T-helper 1 cell treated with Interleukin-12 subunit alpha and Interleukin-12 subunit beta and Interleukin-4 antibody, amounts not matched to agents 30 μg/mL and 1 μg/mL, for 36 hours (primary cell): ENCODE measurements around the gene MT1M.
A peak's percentile ranks its signal among the peaks of the same experiment; 100 is the strongest.
"Not testable (repeated sequence)": the region's sequence is repeated elsewhere in the genome, so short reads cannot be mapped to it uniquely, and the experiment has no call there.

Experiments used
- H3K27ac Mint-ChIP-seq: one replicate; pipeline ENCODE4 v1.8.0; 2021; ENCODE audit warnings: mild to moderate bottlenecking, mixed read lengths
- H3K27me3 Mint-ChIP-seq: one replicate; pipeline ENCODE4 v1.8.0; 2021; ENCODE audit warnings: low read depth, mixed read lengths
- H3K36me3 Mint-ChIP-seq: one replicate; pipeline ENCODE4 v1.8.0; 2021; ENCODE audit warnings: low read depth, mixed read lengths
- H3K4me1 Mint-ChIP-seq: one replicate; pipeline ENCODE4 v1.8.0; 2021; ENCODE audit warnings: low read depth, mixed read lengths
- H3K4me3 Mint-ChIP-seq: one replicate; pipeline ENCODE4 v1.8.0; 2021; ENCODE audit warnings: mild to moderate bottlenecking, moderate library complexity, mixed read lengths
- H3K9me3 Mint-ChIP-seq: one replicate; pipeline ENCODE4 v1.8.0; 2021; ENCODE audit warnings: mixed read lengths

Gene MT1M

DNA sequence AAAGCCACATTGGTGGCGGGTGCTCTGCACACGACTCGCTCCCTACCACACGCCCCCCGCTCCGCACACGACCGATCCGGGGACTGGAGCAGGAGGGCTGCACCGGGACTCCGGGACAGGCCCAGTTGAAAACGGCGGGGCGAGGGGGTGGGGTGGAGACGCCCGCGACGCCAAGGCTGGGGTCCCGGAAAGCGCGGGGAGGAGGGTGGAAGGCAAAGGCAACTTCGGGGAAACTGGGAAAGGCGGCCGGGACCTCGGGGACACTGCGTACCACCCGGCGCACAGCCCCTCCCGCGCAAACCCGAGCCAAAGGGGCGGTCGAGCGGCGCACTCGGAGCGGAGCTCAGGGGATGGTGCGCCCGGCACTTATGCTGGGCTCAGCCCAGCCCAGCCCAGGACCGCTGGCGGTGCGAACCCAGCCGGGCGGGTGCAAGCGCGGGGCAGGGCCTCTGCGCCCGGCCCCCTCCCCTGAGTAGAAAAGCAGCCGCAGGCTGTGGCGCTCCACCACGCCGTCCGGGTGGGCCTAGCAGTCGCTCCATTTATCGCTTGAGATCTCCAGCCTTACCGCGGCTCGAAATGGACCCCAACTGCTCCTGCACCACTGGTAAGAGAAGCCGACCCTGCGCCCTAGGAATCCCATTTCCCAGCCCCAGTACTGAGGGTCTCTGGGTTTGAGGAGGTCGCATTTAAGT, at the start of gene MT1M:
Gene MT1M, plus strand, starts transcription at position 504 of the 692 bp plus-strand sequence. Its CDS starts 73 bp downstream, at position 577.
- H3K36me3 Mint-ChIP-seq: peaks cover 6% of the 10 kb centered on the region
- no peaks in the 10 kb centered on the region for H3K9me3 Mint-ChIP-seq
- no peak within 1 kb of the TSS for H3K27ac Mint-ChIP-seq
- H3K27me3 Mint-ChIP-seq: peaks cover 81% of the 10 kb centered on the region
- peaks cover 20% of the 10 kb centered on the region for H3K4me1 Mint-ChIP-seq
- H3K4me3 Mint-ChIP-seq: peak within 1 kb of the TSS; percentile 65

DNA sequence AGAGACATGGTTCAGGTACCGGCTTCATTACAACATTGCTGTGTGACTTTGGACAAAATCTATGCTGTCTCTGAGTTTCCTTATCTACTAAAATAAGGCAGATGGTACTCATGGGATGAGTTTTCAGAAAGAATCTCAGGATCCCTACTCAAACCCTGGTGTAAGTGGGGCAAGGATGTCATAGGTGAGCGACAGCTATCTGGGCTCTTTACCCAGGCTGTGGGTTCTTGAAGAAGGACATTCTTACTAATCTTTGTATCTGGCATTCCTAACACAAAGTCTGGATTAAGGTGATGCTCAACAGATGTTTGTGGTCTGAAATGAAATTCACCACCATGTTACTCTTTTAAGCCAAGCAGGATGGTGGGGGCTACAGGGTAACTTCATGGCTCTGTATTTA, 49.5 kb upstream of the MT1M start:
- H3K27ac Mint-ChIP-seq, H3K9me3 Mint-ChIP-seq, H3K36me3 Mint-ChIP-seq, H3K4me3 Mint-ChIP-seq, H3K4me1 Mint-ChIP-seq: not testable (repeated sequence)
- H3K27me3 Mint-ChIP-seq: peaks cover 48% of the 10 kb centered on the region

DNA sequence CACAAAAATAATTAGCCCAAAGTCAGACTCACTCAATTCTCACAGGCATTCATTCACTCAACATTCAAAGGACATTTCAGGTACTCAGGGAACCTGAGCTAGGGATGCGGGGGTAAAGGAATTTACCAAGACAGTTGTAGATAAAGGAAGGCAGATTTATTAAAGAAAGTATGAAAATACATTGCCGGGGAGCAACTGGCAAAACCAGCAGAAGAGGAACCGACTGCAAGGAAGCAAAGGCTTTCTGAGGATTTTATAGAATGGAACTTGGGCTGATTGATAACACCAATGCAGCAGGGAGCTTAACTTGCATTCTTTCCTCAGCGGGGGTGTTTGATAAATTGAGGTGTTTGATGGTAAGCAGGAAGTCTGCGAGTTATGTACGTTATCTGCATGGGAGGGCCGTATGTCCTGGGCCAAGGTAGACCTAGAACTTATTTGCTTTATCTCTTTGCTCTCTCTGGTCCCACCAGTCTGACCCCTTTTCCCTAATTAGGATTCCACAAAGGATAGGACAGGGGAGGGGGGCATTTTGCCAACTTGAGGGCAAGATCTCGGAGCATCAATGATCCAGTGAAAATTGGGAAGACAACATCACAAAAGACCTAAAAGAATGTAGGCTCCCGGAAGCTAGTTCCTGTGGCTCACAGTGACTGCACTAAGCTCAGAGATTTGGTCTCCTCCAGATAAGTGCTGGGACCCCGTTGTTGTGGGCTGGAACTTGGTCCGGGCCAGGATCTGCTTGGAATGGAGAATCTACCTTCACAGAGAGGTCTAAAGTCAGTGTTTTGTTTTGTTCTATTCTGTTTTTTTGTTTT, 48.9 kb upstream of the MT1M start:
- H3K27me3 Mint-ChIP-seq: peaks cover 53% of the 10 kb centered on the region
- H3K4me1 Mint-ChIP-seq: no peaks in the 10 kb centered on the region

DNA sequence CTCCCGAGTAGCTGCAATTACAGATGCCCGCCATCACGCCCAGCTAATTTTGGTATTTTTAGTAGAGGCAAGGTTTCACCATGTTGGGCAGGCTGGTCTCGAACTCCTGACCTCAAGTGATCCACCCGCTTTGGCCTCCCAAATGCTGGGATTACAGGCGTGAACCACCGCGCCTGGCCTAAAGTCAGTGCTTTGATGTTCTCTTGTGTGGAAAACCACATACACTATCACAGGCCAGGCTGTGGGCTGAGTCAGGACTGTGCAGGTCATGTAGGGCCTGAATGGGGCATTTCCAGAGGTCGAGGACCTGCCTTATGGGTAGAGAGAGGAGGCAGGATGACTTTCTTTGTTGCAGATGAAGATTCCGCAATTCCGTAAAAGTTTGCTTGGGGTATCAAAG, 48.2 kb upstream of the MT1M start:
- Mint-ChIP-seq H3K36me3 (no peaks in the 10 kb centered on the region), H3K27me3 (peaks cover 58% of the 10 kb centered on the region), H3K4me3 (no peak overlapping the region), H3K4me1 (peaks cover 3% of the 10 kb centered on the region), H3K9me3 (no peaks in the 10 kb centered on the region), H3K27ac (no peak overlapping the region)

More for the DNA sequence above, 48.9 kb upstream of the MT1M start:
- H3K27ac Mint-ChIP-seq: no peak overlapping the region
- no peaks in the 10 kb centered on the region for H3K36me3 Mint-ChIP-seq
- no peak overlapping the region for H3K4me3 Mint-ChIP-seq
- no peaks in the 10 kb centered on the region for H3K9me3 Mint-ChIP-seq

DNA sequence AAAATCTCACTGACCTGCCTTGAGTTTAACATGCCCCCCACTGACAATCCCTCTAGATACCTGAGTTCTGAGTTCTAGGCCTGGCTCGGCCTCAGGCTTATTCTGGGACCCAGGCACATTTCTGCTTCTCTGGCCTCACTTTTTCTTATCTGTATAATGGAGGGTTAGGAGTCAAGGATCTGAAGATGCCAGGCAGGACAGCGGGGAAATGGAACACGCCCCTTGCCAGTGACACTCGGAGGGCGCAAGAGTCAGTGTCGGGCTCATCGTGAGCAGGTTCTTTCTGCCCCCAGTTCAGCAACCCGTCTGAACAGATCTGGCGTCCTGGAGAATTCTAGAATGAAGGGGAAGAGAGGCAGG, 43.7 kb upstream of the MT1M start:
- Mint-ChIP-seq H3K9me3 (no peaks in the 10 kb centered on the region), H3K4me1 (peaks cover 3% of the 10 kb centered on the region), H3K36me3 (no peaks in the 10 kb centered on the region), H3K27ac (peak overlapping the region; percentile 67), H3K27me3 (peaks cover 45% of the 10 kb centered on the region), H3K4me3 (peak overlapping the region; percentile 84)

DNA sequence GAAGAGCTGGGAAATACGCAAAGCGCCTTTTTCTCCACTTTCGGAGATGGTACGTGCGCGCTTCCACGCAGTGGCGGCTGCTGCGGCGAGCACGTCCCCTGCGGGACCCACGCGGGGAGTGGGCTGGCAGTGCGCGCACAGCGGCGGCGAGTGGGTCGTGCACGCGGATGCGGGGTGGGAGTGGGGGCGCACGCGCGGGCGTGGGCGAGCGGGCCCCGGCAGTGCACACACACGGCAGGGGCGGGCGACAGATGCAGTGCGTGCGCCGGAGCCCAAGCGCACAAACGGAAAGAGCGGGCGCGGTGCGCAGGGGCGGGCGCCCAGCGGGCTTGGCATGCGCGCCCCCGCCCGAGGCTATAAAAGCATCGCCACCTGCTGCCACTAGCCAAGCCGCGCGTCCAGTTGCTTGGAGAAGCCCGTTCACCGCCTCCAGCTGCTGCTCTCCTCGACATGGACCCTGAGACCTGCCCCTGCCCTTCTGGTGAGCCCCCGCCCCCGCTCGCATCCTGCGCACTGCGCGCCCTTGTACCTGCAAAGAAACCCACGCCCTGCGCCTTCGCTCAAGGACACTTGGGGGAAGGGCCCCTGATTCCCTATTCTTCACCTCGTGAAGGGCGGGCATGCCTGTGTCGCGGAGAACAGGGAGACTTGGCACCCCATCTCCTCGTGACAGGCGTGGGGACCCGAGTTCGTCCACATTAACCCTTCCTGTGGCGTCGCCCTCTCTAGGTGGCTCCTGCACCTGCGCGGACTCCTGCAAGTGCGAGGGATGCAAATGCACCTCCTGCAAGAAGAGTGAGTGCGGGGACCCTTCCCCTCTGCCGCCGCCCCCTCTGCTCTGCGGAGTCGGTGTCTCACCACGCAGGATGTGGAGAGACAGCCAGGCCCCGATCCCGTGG, 43.1 kb upstream of the MT1M start, which contains the start of gene MT3:
Gene MT3, plus strand, starts transcription at position 388 of the 899 bp plus-strand sequence. Its CDS starts 63 bp downstream, at position 451.
- Mint-ChIP-seq H3K27me3 (peaks cover 44% of the 10 kb centered on the region), H3K4me3 (peak within 1 kb of the TSS; percentile 84), H3K4me1 (peaks cover 3% of the 10 kb centered on the region), H3K9me3 (no peaks in the 10 kb centered on the region), H3K36me3 (no peaks in the 10 kb centered on the region), H3K27ac (peak within 1 kb of the TSS; percentile 67)

DNA sequence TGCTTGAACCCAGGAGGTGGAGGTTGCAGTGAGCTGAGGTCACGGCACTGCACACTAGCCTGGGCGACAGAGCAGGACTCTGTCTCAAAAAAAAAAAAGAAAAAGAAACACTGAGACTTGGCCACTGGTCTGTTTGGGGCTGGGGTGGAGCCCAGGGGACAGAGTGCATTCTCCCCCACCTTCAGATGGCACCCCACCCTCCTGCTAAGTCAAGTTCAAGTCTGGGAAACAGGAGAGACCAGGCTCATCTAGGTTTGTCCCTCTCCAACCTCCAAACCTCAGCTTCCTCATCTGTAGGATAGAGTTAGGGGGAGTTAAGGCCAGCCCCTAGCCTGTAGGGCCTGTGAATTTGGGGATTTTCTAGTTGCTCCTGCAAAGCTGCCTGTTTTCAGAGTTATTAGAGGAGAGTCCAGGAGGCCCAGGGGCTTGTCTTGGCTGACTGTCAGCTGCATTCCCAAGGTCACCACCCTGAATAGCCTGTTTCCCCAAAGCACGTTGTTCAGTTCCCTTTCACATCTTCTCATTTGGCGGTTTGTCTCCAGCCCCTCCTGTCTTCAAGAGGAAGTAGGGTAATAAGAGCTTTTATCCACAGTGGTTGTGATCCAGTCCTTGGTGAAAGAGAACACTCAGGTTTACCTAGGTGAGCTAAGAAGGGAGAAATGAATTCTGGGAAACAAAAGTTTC, 40.9 kb upstream of the MT1M start:
- H3K36me3 Mint-ChIP-seq: no peaks in the 10 kb centered on the region
- H3K27me3 Mint-ChIP-seq: peaks cover 39% of the 10 kb centered on the region
- no peak overlapping the region for H3K27ac Mint-ChIP-seq
- H3K4me1 Mint-ChIP-seq: peaks cover 3% of the 10 kb centered on the region
- no peaks in the 10 kb centered on the region for H3K9me3 Mint-ChIP-seq
- H3K4me3 Mint-ChIP-seq: no peak overlapping the region

DNA sequence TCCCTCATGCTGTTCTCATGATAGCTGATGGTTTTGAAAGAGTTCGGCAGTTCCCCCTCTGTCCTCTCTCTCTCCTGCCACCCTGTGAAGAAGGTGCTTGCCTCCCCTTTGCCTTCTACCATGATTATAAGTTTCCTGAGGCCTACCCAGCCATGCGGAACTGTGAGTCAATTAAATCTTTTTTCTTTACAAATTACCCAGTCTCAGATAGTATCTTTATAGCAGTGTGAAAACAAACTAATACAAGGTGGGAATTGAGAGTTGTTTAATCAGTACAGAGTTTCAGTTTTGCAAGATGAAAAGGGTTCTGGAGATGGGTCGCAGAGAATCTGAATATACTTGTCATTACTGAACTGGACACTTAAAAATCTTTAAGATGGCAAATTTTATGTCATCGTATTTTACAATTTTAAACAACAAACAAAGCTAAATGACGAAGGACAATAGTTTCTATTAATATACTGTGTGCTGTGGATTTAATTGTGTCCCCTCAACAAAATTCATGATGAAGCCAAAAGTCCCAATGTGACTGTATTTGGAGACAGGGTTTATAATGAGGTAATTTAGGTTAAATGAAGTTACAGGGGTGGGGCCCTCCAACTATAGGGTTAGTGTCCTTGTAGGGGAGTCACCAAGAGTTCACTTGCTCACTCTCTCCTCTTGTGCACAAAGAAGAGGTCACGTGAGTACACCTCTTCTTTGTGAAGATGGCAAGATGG, 38.7 kb upstream of the MT1M start:
- Mint-ChIP-seq H3K4me3 (no peak overlapping the region), H3K27me3 (peaks cover 34% of the 10 kb centered on the region), H3K36me3 (no peaks in the 10 kb centered on the region), H3K27ac (no peak overlapping the region), H3K9me3 (no peaks in the 10 kb centered on the region), H3K4me1 (peaks cover 2% of the 10 kb centered on the region)

DNA sequence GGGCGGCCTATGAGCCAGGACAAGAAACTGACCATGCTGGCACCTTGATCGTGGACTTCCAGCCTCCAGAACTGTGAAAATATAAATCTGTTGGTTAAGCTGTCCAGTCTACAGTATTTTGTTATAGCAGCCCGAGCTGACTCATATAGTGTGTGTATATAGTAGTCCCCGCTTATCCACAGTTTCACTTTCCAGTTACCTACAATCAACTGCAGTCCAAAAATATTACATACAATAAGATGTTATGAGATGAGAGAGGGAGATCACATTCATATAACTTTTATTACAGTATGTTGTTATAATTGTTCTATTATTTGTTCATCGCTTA, 38.2 kb upstream of the MT1M start:
- Mint-ChIP-seq H3K27me3 (peaks cover 31% of the 10 kb centered on the region), H3K4me3 (no peak overlapping the region), H3K9me3 (no peaks in the 10 kb centered on the region), H3K36me3 (no peaks in the 10 kb centered on the region), H3K4me1 (no peaks in the 10 kb centered on the region), H3K27ac (no peak overlapping the region)

DNA sequence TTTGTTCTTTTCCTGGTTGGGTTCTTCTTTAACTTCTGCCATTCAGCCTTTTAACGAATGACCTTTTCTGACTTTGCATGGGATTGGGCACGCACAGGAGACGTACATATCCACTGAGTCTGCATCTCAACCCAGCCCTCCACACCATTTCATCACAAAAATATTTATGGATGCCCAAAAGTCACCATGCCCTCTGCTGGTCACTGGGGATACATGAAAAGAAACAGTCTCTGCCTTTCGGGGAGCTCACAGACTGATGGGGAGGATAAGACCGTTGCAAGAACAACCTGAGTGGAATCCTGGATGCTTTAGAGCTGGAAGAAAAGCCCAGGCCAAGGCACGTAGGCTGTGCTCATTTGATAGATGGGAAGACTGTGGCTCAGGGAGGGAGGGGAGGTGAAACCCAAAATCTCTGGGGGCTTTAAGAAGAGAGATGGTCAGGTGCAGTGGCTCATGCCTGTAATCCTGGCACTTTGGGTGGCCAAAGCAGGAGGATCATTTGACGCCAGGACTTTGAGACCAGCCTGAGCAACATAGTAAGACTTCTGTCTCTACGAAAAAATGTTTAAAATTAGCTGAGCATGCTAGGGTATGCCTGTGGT, 32.0 kb upstream of the MT1M start:
- Mint-ChIP-seq H3K9me3 (no peaks in the 10 kb centered on the region), H3K4me3 (no peak overlapping the region), H3K36me3 (no peaks in the 10 kb centered on the region), H3K27ac (no peak overlapping the region), H3K27me3 (peaks cover 34% of the 10 kb centered on the region), H3K4me1 (peaks cover 7% of the 10 kb centered on the region)

DNA sequence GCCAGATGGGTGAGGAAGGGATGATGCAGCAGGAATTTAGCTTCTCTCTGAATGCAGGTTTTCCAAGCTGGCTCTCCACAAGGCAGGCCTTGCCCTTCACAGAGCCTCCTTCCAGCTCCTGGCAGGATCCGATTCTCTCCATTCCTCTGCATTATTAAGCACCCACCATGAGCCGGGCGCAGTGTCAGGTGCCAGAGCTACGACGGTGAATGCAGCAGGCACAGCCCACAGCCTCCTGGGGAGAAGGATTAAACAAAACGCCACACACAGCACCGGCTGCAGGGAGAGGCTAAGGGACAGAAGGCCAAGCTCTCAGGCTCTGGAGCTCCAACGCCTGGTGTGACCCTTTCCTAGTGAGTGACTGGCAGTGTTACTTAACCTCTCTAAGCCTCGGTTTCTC, 31.1 kb upstream of the MT1M start:
- Mint-ChIP-seq H3K27ac (no peak overlapping the region), H3K9me3 (no peaks in the 10 kb centered on the region), H3K4me3 (no peak overlapping the region), H3K27me3 (peaks cover 28% of the 10 kb centered on the region), H3K4me1 (peaks cover 9% of the 10 kb centered on the region), H3K36me3 (no peaks in the 10 kb centered on the region)

DNA sequence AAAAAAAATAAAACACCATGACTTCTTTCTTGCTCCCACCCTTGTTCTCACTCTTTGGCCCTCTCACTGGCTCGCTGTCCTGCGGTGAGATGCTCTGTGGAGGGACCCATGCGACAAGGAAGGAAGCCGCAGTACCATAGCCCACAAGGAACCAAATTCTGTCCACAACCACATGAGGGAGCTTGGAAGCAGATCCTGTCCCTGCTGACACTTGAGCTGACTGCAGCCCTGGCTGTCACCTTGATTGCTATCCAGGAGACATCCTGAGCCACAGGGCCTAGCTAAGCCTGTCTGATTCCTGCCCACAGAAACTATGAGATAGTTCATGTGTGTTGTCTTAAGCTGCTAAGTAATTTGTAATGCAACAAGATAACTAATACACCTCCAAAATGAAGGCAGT, 28.9 kb upstream of the MT1M start:
- Mint-ChIP-seq H3K4me1 (peaks cover 25% of the 10 kb centered on the region), H3K27ac (no peak overlapping the region), H3K27me3 (peaks cover 18% of the 10 kb centered on the region), H3K9me3 (no peaks in the 10 kb centered on the region), H3K4me3 (no peak overlapping the region), H3K36me3 (peaks cover 3% of the 10 kb centered on the region)

DNA sequence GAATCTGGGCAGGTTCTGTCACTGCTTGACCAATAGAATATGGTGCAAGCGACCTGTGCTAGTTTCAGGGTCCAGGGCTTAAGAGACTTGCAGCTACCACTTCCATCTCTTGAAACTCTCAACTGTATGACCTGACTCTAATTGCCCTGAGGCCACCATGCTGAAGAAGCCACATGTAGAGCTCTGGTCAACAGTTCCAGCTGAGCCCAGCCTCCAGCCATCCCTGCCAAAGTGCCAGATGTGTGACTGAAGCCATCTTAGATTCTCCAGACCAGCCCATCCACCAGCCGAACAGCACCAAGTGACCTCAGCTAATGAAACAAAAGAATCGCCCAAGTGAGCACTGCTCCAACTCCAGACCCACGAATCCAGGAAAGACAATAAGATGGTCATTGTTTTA, 27.5 kb upstream of the MT1M start:
- H3K36me3 Mint-ChIP-seq: peaks cover 6% of the 10 kb centered on the region
- H3K27ac Mint-ChIP-seq: no peak overlapping the region
- peaks cover 18% of the 10 kb centered on the region for H3K27me3 Mint-ChIP-seq
- H3K4me3 Mint-ChIP-seq: no peak overlapping the region
- H3K4me1 Mint-ChIP-seq: peaks cover 31% of the 10 kb centered on the region
- H3K9me3 Mint-ChIP-seq: no peaks in the 10 kb centered on the region
